Activated T-cell treated with anti-CD3 and anti-CD28 coated beads for 1 hour (primary cell): Measurements from ENCODE around the gene MED27.

Experiments used
- DNase-seq: peaks from one replicate; pipeline ENCODE4 v3.0.0-alpha.2; 2020; ENCODE audit warnings: low read depth

MED27 gene

DNA sequence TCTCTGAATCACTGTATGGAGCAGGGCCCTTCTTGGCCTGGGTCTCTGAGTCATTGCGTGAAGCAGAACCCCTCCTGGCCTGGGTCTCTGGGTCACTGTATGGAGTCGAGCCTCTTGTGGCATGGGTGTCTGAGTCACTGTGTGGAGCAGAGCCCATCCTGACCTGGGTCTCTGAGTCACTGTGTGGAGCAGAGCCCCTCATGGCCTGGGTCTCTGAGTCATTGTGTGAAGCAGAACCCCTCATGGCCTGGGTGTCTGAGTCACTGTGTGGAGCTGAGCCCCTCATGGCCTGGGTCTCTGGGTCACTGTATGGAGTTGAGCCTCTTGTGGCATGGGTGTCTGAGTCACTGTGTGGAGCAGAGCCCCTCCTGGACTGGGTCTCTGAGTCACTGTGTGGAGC lies 245.8 kb downstream of the MED27 start:
- DNase-seq, result no peak

DNA sequence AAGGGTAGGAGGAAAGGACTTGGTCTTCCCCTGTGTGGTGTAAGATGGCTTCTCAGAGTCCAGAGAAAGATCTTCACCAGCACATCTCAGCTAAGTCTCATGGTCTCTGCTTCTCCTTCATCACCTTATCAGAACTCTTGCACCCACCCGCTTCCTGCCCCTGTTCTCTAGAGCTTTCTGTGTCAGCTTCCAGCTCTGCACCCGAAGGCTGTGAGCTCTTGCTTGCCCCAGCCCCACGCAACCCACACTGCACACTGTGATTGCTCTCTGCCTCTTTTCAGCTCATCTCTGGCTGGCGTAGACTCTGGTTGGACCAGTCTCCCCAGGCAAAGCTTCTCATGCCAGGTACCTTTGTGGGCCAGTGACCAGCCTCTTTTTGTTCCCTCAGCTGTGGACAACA lies 246.6 kb downstream of the MED27 start:
- DNase-seq, result no peak

DNA sequence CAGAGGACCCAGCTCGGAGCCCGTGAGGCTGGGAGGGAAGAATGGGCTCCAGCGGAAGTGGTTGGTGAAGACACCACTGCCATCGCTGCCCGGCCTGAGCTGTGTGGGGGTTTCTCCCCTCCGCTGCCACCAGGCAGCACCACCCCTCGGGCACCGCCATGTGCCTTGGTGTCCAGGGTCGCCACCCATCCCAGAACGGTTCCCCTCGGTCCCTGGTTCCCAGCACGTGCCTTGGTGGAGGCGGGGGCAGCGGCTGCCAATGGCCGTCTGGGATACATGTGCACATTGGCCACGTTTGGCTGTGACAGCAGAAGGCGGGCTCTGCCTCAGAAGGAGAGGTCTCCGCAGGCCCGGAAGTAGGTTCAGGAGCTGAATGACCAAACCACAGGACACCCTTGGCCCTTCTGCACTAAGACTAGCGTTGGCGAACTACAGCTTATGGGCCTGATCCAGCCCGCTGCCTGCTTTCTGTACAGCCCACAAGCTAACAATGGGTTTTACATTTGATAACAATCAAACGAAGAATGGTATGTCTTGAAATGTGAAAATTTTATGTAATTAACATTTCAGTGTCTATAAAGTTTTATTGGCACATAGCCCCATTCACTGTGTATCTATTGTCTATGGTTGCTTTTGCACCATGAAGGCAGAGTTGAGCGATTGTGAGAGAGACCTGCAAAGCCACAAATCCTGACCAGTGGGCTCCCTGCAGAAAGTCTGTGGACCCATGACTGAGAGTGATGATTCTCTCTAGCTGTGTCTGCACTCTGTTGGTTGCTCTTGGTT lies 248.1 kb downstream of the MED27 start:
- DNase-seq, result no peak

DNA sequence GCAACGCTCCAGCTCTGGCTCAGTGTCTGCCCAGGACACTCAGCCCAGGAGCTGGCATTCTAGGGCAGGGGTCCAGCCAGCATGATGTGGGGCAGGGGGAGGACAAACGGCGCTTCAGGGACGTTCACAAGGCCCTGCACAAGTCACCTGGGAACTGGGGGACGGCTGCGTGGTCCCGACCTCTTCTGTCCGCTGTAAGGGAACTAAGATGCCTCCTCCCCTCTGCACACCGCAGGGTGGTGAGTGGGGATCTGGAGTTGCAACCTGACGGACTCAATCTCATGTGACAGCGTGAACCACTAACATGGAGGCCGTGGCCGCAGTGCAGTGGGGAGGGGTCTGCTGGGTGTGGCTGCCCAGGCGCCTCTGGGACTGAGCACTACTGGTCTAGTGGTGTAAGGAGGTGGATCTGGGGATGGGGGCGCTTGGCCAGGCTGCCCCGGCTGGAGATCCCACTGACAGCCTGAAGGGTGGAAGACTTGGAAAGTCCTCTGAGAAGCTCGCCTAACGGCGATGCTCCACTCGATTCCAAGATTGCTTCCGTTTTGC lies 251.8 kb downstream of the MED27 start:
- no peak for DNase-seq

DNA sequence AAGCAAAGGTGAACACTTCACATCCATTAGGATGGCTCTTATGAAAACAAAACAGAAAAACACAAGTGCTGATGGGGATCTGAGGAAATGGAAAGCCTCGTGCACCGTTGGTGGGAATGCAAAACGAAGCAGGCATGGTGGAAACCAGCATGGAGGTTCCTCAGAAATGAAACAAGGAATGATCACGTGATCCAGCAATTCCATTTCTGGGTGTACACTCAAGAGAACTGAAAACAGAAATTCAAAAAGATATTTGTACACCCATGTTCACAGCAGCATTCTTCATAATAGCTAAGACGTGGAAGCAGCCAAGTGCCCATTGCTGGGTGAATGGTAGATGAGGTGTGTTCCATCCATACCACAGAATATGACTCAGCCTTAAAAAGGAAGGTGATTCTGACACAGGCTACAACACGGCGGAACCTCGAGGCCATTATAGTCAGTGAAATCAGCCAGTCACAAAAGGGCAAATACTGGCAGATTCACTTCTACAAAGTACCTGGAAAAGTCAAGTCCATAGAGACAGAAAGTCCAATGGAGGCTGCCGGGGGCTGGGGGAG lies 252.6 kb downstream of the MED27 start:
- no peak for DNase-seq

DNA sequence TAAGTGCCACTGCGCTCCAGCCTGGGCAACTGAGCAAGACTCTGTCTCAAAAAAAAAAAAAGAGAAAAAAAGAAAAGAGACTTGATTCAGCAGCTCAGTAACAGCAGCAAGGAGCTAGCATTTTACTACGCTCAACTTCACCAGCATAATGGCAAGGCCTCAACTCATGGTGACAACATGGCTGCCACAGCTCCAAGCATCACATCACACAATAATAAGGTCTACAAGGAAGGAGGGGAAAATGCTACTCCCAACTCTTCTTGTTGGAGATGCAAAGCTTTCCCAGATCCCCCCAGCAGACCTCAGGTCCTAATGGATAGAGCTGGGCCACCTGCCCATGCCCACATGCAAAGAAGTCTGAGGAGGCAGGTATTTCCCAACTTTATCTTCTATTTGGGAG lies 253.6 kb downstream of the MED27 start:
- DNase-seq, result no peak

DNA sequence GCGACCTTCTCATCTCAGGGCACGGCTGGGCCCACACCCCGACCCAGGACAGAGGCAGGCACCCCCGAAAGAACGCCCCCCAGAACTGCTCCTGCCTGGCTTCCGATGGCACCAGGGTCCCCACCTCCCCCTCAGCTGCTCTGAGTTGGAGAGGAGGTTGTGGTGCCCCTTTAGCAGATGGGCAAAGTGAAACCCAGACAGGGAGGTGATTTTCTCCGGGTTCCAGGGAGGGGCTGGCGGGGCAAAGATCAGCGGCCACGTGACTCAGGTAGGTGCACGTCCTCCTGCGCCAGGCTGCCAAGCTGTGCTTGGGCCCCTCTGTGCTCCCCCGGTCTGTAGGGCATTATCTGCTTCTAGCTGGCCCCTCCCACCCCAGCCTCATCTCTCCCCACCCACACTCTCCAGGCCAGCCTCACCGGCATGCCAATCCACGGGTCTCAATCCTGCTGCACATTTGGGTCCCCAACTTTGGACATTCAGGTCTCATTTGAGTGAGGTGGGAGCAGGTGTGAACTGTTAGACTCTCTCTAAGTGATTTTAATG lies 254.6 kb downstream of the MED27 start:
- DNase-seq, result no peak

DNA sequence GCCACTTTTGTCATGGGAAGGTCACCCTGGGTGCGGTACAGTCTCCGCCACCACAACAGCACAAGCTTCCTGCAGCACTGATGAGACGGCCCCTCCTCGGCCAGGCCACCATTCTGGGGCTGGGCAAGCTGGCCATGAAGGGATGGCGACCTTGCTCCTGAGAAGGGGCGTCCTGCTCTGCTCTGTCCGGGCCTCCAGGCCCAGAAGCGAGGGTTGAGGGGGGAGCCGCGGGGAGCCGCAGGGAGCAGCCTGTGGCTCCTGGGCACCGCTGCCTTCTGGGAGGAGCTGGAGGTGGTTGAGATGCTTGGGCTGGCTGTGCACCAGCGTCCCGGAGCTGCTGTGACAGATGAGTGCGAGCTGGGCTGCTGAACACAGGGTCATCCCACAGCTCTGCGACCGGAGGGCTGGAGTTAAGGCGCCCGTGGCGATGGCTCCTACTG lies 255.5 kb downstream of the MED27 start:
- no peak for DNase-seq

DNA sequence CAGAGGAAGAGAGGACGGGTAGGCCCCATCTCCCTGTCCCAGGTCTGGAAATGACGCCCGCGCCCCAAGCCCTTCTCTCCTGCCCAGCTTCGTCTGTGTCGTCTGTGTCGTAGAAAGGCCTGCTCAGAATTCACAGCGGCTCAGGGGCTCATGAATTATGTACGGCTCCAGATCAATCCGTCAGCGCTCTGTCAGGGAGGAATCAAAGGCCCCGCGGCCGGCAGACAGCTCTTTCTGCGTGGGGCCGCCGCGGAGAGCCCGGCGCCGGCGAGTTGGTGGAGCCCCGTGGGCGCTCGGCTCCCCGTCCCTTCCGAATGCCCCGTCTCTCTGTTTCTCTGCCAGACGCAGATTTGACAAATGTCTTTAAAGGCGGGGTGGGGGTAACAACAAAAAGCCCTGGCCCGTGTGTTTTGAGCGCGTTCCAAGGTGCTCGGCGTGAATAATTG lies 255.9 kb downstream of the MED27 start:
- no peak for DNase-seq

DNA sequence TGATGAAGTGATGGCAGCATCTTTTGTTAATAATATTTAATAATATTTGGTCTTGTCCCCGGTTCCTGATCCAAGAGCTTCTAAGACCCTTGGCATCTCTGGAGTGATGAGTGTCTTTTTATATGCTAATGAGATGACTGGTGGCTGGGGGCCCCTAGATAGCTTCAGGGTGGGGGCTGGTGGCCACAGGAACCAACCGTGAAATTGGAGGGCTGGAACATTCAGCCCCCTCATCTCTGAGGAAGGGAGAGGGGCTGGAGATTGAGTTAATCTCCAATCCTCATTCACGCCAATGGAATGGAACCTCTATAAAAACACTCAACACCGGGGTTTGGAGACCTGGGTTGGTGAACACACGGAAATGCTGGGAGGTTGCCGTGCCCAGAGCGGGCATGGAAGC lies 261.6 kb downstream of the MED27 start:
- no peak for DNase-seq

DNA sequence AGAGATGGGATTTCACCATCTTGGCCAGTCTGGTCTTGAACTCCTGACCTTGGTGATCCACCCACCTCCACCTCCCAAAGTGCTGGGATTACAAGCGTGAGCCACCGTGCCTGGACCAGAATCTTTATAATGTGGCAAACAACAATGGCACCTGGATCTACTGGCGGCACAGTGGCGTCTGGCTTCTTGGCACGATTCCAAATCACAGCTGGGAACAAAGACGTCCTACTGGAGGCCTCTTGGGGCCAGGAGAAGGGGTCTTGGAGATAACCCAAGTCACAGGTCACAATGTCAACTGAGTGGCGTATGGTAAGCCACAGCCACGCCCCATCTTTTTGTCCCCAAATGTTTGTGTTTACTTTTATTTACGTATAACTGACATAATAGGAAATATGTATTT lies 262.0 kb downstream of the MED27 start:
- no peak for DNase-seq

DNA sequence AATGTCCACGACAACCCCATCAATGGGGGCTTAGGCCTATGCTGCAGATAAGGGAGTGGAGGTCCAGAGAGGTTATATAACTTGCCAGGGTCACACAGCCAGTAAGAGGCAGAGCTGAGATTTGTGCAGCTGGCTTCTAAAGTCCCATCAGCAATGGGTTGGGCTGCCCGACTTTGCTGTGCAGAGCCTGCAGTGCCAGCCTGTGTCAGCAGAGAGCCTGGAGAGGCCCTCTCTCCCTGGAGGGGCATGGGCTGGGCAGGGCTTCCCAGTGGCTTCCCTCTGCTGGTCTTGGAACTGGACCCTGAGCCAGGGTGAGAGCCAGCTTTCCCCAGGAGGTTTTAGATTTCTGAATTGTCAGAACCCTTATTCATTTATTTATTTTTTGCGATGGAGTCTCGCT lies 262.6 kb downstream of the MED27 start:
- DNase-seq, result no peak

DNA sequence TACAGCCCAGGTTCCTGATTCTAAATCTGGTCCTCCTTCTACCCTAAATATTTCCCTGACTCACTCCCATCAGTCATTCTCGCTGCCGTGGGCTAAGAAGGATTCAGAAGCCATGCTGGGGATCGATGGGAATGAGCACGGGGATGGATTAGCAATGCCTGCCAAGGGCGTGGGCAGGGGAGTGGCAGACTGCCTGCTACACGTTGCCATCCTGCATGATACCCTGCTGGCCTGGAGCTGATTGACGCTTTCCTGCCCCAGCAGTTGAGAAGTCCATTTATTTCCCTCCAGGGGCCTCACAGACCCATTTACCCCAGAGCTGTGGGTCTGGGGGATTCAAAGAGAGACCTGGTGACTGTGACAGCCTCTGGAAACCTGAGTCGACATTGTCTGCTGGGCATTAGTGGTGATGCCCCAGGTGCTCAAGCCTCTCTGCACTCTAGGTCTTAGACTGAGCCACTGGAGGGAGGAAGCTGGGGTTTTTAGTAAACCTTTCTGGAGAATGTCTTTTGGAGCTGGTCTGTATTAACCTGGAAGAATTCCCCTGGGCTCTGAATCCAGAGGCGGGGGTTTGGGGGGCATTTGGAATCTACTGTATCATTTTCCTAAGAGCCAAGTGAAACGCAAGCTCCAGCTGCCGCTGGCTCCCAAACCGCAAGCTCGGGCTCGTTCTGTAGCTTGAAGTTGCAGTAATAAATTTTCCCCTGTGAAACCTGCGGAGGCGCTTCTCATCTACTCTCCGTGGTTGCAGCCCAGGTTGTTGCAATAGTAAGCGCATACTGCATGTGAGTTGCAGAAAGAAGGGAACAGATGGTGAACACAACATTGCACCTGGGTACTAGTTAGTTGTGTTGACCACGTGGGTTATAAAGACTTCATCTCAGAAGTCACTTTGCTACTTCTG lies 263.4 kb downstream of the MED27 start:
- DNase-seq, result no peak

DNA sequence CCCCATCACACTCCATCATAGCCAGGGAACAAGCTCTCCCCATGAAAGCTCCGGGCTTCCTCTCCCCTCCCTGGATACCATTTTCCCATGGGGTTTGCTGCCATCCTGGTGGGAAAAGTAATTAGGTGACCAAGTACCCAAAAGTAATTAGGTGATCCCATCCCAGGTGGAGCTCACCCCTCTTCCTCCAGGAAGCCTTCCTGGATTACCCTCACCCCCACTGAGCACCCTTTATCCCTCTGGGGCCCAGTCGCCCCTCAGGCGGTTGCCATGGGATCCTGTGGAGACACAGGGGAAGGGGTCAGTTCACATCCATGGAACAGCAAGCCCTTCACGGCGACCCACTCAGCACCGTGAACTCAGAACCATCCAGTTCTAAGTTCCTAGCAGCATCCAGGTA lies 265.0 kb downstream of the MED27 start:
- DNase-seq, result no peak

DNA sequence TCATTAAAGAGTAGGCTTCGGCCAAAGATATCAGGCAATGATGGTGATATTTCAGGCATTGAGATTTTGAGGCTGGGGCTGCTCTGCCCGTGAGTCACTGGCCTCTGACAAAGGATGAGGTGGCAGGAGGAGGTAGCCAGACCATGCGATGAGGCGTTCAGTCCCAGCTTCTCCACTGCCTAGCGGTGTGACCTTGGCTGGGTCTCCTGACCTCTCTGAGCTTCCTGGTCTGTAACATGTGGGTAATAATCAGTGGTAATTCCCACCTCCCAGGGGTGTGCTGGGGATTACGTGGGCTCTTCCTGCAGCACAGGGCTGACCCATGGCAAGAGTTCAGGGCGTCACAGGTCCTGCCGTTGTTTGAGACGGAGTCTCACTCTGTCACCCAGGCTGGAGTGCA lies 266.6 kb downstream of the MED27 start:
- no peak for DNase-seq

DNA sequence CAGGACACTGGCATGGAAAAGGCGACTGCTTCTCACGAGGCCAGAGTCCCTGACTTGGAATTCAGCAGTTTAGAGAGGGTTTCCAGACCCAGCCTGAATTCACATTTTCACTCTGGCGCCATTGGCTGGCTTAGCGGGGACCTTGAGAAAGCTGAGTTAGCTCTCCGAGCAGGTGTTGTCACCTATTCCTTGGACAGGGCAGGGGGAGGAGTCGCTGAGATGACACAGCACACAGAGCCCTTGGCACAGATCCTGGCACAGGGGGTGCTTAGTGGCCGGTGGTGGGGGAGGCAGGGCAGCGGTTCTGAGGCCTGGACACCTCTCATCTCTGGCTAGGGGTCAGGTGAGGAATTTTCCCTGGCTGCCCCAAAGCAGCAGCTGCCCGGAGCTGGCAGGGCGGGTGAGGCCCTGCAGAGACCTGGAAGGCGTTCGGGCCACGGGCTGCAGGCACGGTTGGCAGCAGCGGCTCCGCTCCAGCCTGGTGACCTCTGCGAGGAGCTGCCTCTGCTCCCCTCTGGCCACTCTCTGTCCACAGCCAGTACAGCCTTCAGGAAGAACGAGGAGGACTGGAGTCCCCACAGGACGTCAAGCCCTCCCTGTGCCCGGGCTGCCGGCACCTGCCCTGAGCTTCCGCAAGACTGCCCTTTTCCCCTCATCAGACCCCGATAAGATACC lies 267.4 kb downstream of the MED27 start:
- no peak for DNase-seq

DNA sequence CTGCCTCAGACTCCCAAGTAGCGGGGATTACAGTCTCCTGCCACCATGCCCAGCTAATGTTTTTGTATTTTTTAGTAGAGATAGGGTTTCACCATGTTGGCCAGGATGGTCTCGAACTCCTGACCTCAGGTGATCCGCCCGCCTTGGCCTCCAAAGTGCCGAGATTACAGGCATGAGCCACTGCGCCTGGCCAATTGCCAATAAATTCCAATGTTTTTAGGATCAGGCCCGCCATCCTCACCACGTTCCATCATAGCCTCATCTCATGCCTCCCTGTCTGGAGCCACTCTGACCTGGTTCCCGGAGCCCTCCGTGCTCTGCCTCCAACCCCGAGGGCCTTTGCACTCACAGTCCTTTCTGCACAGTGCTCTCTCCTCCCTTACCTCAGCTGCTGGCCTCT lies 268.3 kb downstream of the MED27 start:
- no peak for DNase-seq

DNA sequence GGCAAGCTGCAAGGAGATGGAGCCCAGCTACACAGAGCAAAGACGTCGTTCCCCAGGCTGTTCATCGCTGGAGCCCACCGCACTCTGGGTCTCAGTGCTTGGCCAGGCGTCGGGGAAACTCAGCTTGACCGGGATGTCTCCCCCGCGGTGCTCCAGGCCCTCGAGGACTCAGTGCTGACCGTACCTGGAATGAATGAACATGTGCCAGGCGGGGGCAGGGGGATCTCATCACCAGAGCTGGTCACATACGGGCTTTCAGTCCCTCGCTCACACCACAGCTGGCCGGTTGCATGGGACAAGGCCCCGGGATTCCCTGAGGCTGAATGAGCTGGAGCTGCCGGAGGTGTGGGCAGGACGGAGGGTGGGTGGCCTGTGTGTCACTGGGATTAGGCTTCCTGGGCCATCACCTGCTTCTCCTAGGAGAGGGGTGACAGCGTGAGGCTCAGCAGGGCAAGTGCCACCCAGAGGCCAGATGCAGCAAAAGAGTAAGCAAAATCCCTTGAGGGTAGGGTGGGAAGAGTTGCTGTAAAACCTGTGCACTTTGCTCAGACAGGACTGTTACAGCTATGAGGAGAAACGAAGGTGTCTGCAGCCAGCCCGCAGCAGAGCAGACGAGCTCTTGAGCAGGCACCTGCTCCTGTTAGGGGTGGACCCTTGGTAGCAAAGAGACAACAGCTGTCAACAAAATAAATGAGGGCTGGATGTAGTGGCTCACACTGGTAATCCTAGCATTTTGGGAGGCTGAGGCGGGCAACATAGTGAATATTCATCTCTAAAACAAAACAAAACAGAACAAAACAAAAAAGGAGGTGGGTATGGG lies 269.1 kb downstream of the MED27 start:
- DNase-seq, result no peak
